Thoracic aorta (tissue), 2 donors: ENCODE results near the gene SLC20A1. TPM values are rescaled to one million over a fixed set of nuclear protein-coding genes. Genes with fewer than 3 reads are reported as not detected.
A peak's percentile ranks its signal among the peaks of the same experiment; 100 is the strongest.

ENCODE experiments used
- ATAC-seq: fragments of 150-250 bp; one replicate; pipeline ENCODE4 v1.8.0; 2017; ENCODE audit warnings: low read depth; ENCODE audit not compliant: insufficient number of reproducible peaks, low FRiP score
- DNase-seq: peaks from one replicate; pipeline ENCODE4 v3.0.0-alpha.2; 2020; ENCODE audit warnings: low spot score
- H3K27ac ChIP-seq, 2 donors: fragments of 200-600 bp; sonication (generic); 1 replicate in 1 of 2; 2 replicates in 1 of 2; pipeline ENCODE4 v1.5.1; 2016; ENCODE audit warnings: mild to moderate bottlenecking in 2 of 2, moderate library complexity in 2 of 2
- H3K27me3 ChIP-seq: fragments of 200-600 bp; sonication (generic); replicated peaks from 2 replicates; pipeline ENCODE4 v1.6.0; 2016; ENCODE audit warnings: mild to moderate bottlenecking; ENCODE audit not compliant: insufficient read depth
- H3K36me3 ChIP-seq: fragments of 200-600 bp; sonication (generic); one replicate; pipeline ENCODE4 v1.5.1; 2016
- H3K4me1 ChIP-seq, 2 donors: fragments of 200-600 bp; sonication (generic); 1 replicate in 1 of 2; 2 replicates in 1 of 2; pipeline versions ENCODE4 v1.5.1 to v1.6.0; 2016; ENCODE audit warnings: low read depth in 2 of 2, mild to moderate bottlenecking in 1 of 2; ENCODE audit not compliant: control insufficient read depth in 1 of 2
- H3K4me3 ChIP-seq: fragments of 200-600 bp; sonication (generic); 2 replicates; pipeline ENCODE4 v1.5.1; 2016; ENCODE audit warnings: mild to moderate bottlenecking
- H3K9me3 ChIP-seq: fragments of 200-600 bp; sonication (generic); 2 replicates; pipeline ENCODE4 v1.5.1; 2016
- total RNA-seq, 2 donors: library from RNA; depleted of rRNA; stranded (reverse); fragments of >200 nt; gene quantifications; one replicate each; pipeline versions ENCODE4 v1.1.0 to v1.2.3, GENCODE V29; 2016
- TF ChIP-seq, protein P1 (sequence below): fragments of 200-600 bp; sonication (generic); IDR thresholded peaks from one replicate; pipeline ENCODE4 v1.5.1; 2019; ENCODE audit warnings: antibody characterized with exemption

The SLC20A1 gene
- total RNA-seq, 2 donors from 2014 or later: 62.3 to 146 TPM

DNA sequence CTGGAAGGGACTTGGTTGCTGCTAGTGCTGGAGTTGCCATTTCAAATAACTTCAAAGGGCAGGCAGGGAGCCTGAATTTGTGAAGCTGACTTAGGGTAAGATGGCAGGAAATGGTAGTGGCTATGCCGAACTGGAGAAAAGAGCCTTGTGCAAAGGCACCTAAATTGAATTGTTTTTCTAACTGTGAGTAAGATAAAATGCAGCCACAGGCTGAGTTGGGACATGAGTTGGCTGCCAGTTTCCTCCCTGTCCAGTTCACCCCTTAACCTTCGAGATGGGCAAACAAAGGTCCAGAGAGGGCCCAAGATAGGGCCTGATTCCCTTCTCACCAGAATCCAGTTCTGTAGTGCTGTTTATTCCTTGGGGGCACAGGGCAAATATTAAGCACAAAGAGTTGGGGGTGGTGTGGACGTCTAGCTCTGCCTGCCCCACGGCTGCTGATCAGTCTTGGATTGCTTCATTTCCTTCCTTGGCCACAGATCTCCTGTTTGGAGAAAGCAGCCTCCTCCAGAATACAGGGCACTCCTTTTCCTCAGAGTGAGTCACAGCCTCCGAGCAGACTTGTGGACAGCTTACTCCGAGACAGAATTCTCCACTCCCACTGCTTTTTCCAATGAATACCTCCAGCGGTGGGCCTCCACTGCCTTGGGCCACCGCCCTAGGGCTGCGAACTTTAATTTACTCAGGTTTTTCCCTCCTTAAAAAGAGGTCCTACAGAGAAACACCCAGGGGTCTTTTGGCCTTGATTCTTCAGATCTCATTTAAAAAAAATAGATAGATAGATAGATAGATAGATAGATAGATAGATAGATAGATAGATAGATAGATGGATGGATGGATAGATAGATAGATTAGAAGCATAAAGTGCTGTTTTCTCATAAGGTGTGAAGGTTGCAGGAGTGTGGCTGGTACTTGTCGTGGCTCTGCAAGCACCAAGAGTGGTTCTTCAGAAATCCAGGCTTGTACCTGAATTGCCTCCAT is 18.4 kb upstream of the SLC20A1 start:
- Histone ChIP-seq H3K27ac (peak overlapping the region; percentile 71 to 88), H3K4me1 (peaks cover 28 to 30% of the 10 kb centered on the region in 2 donors), H3K27me3 (no peaks in the 10 kb centered on the region), H3K36me3 (no peaks in the 10 kb centered on the region), H3K4me3 (peak overlapping the region; percentile 59), H3K9me3 (no peaks in the 10 kb centered on the region)
- no peak for DNase-seq
- TF ChIP-seq, protein P1, sequence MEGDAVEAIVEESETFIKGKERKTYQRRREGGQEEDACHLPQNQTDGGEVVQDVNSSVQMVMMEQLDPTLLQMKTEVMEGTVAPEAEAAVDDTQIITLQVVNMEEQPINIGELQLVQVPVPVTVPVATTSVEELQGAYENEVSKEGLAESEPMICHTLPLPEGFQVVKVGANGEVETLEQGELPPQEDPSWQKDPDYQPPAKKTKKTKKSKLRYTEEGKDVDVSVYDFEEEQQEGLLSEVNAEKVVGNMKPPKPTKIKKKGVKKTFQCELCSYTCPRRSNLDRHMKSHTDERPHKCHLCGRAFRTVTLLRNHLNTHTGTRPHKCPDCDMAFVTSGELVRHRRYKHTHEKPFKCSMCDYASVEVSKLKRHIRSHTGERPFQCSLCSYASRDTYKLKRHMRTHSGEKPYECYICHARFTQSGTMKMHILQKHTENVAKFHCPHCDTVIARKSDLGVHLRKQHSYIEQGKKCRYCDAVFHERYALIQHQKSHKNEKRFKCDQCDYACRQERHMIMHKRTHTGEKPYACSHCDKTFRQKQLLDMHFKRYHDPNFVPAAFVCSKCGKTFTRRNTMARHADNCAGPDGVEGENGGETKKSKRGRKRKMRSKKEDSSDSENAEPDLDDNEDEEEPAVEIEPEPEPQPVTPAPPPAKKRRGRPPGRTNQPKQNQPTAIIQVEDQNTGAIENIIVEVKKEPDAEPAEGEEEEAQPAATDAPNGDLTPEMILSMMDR: no peak
- peak; percentile 89 for ATAC-seq

GRCh38 chr2:112629224-112629623 is 16.5 kb upstream of the SLC20A1 start:
- H3K27ac ChIP-seq: no peak overlapping the region
- no peak overlapping the region for H3K4me3 ChIP-seq
- H3K4me1 ChIP-seq: peaks cover 28 to 30% of the 10 kb centered on the region in 2 donors
- ATAC-seq (no peak), DNase-seq (no peak)
- TF ChIP-seq, protein P1: no peak
- H3K36me3 ChIP-seq: no peaks in the 10 kb centered on the region
- no peaks in the 10 kb centered on the region for H3K27me3 ChIP-seq
- H3K9me3 ChIP-seq: no peaks in the 10 kb centered on the region

DNA sequence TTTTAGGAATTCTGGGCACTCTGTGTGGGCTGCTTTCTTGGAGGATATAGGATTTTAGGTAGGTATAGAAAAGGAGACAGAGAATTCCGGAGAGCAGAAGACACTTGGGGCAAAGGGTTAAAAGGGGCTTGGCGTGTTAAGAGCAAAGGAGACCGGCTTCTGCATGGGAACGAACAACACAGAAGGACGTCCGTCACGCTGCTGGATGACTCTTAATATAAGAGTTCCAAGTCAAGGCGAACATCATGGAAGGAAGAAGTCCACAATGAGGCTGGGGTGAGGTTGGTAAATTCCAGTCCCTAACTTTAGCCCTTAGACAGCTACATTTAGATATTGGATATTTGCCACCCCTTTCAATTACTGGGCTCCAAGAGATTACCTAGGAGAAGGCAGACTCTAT is 15.9 kb upstream of the SLC20A1 start:
- H3K36me3 ChIP-seq: no peaks in the 10 kb centered on the region
- peaks cover 28 to 30% of the 10 kb centered on the region in 2 donors for H3K4me1 ChIP-seq
- no peaks in the 10 kb centered on the region for H3K27me3 ChIP-seq
- ATAC-seq (no peak), DNase-seq (no peak)
- no peak overlapping the region for H3K4me3 ChIP-seq
- no peaks in the 10 kb centered on the region for H3K9me3 ChIP-seq
- TF ChIP-seq, protein P1: no peak
- H3K27ac ChIP-seq: no peak overlapping the region

DNA sequence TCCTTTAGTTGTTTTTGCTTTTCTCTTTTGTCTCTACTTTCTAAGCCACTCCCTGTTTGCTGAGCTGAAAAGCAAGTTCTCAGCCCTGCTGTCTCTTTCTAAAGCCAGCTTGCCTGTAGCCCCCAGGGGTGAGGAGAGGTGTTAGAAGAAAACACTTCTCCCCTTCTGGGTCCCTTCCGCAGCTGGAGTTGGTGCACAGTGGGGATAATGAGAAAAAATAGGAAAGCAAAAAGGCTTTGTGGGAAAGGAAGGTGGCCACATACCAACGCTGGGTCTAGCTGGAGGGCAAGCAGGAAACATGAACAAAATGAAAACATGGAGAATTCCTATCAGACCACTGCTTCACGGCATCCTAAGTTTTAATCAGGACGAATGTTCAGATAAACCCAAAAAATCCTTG is 15.5 kb upstream of the SLC20A1 start:
- no peaks in the 10 kb centered on the region for H3K36me3 ChIP-seq
- no peaks in the 10 kb centered on the region for H3K27me3 ChIP-seq
- no peak for DNase-seq
- H3K27ac ChIP-seq: no peak overlapping the region
- ATAC-seq: no peak
- TF ChIP-seq, protein P1: no peak
- H3K9me3 ChIP-seq: no peaks in the 10 kb centered on the region
- H3K4me1 ChIP-seq: peaks cover 28 to 30% of the 10 kb centered on the region in 2 donors
- H3K4me3 ChIP-seq: no peak overlapping the region

GRCh38 chr2:112633708-112634107 is 12.0 kb upstream of the SLC20A1 start:
- DNase-seq: no peak
- H3K4me1 ChIP-seq: peaks cover 9 to 10% of the 10 kb centered on the region in 2 donors
- H3K27me3 ChIP-seq: no peaks in the 10 kb centered on the region
- H3K27ac ChIP-seq: no peak overlapping the region
- H3K4me3 ChIP-seq: no peak overlapping the region
- no peaks in the 10 kb centered on the region for H3K9me3 ChIP-seq
- TF ChIP-seq, protein P1: no peak
- ATAC-seq: no peak
- H3K36me3 ChIP-seq: no peaks in the 10 kb centered on the region
